Upper lobe of left lung (tissue), 6 donors: ENCODE measurements around the gene ZMIZ2. TPM values are rescaled to one million over a fixed set of nuclear protein-coding genes. Genes with fewer than 3 reads are reported as not detected.

Experiments used
- ATAC-seq, 2 donors: fragments of 200-7000 bp; cut with Tn5 transposase; one replicate each; pipeline ENCODE4 v1.9.1; 2022; ENCODE audit warnings: mild to moderate bottlenecking in 2 of 2, moderate library complexity in 2 of 2; ENCODE audit not compliant: low FRiP score in 2 of 2
- DNase-seq, 2 donors: peaks; one replicate each; pipeline ENCODE4 v3.0.0-alpha.2; 2019 to 2020
- H3K27ac ChIP-seq, 4 donors: fragments of 200-600 bp; sonication (generic); one replicate each; pipeline ENCODE4 v1.5.1; 2016 to 2019
- H3K27me3 ChIP-seq, 4 donors: fragments of 200-600 bp; sonication (generic); one replicate each; pipeline ENCODE4 v1.5.1; 2017 to 2019
- H3K36me3 ChIP-seq, 4 donors: fragments of 200-600 bp; sonication (generic); one replicate each; pipeline ENCODE4 v1.5.1; 2016 to 2019
- H3K4me1 ChIP-seq, 4 donors: fragments of 200-600 bp; sonication (generic); one replicate each; pipeline ENCODE4 v1.5.1; 2018 to 2019
- H3K4me3 ChIP-seq, 4 donors: fragments of 200-600 bp; sonication (generic); one replicate each; pipeline ENCODE4 v1.5.1; 2017 to 2019; ENCODE audit warnings: mild to moderate bottlenecking in 2 of 4, moderate library complexity in 1 of 4
- H3K9me3 ChIP-seq, 4 donors: fragments of 200-600 bp; sonication (generic); one replicate each; pipeline ENCODE4 v1.5.1; 2018 to 2019
- CTCF ChIP-seq, 6 experiments: fragments of 450-650 bp in 4 of 6; fragments of 200-600 bp in 2 of 6; sonication (generic) in 2 of 6; IDR thresholded peaks; one replicate each; pipeline ENCODE4 v1.5.1; 2016 to 2019; ENCODE audit warnings: antibody characterized with exemption in 6 of 6
- EP300 ChIP-seq, 4 donors: sonication (generic); formaldehyde crosslinking; IDR thresholded peaks; one replicate each; pipeline ENCODE4 v1.5.1; 2017; ENCODE audit warnings: antibody characterized with exemption in 4 of 4, control low read depth in 2 of 4
- POLR2A ChIP-seq, 4 donors: fragments of 450-650 bp; IDR thresholded peaks; one replicate each; pipeline ENCODE4 v1.5.1; 2016 to 2017; ENCODE audit warnings: antibody characterized with exemption in 4 of 4, mild to moderate bottlenecking in 2 of 4
- POLR2AphosphoS5 ChIP-seq, 2 donors: sonication (generic); formaldehyde crosslinking; IDR thresholded peaks; one replicate each; pipeline ENCODE4 v1.5.1; 2017; ENCODE audit warnings: antibody characterized with exemption in 2 of 2
- WGBS, 2 donors: methylation state at CpG; one replicate each; pipeline ENCODE4 v1.1.5; 2017 to 2018; 5-methylcytosine and 5-hydroxymethylcytosine counted together
- total RNA-seq, 6 donors: library from RNA; depleted of rRNA in 4 of 6; stranded (reverse); fragments of >200 nt in 4 of 6; gene quantifications; one replicate each; pipeline versions ENCODE4 v1.1.0 to v1.2.1, GENCODE V29; 2016 to 2021
- donor health status: DM: no; HTN: no; CAD: no; lungs with moderate emphysema.
- donor health status: DM: no; HTN: yes; CAD: no; lungs with severe emphysema.

Gene ZMIZ2
- total RNA-seq, 6 donors from 2014 or later = 27.0 to 161 (median 85.7) TPM

- H3K27me3 ChIP-seq = no peaks in the 10 kb centered on the region
- no peak for TF ChIP-seq POLR2AphosphoS5 (IDR thresholded peaks at IDR 0.05)
- no peak for TF ChIP-seq EP300 (IDR thresholded peaks at IDR 0.05)
- TF ChIP-seq POLR2A (IDR thresholded peaks at IDR 0.05) = no peak
- TF ChIP-seq CTCF (IDR thresholded peaks at IDR 0.05) = no peak
- H3K4me1 ChIP-seq = peaks cover 0 to 5% (median 0%) of the 10 kb centered on the region in 4 donors
- WGBS, 2 donors = 100% methylated on average over 2 of the region's 2 CpGs
- no peak overlapping the region for H3K4me3 ChIP-seq
- DNase-seq (no peak), ATAC-seq (no peak)
- no peak overlapping the region for H3K27ac ChIP-seq
- no peaks in the 10 kb centered on the region for H3K36me3 ChIP-seq
- H3K9me3 ChIP-seq = no peaks in the 10 kb centered on the region
These were observed 8.6 kb upstream of the ZMIZ2 start for GRCh38 chr7:44740055-44740454.

GRCh38 chr7:44743750-44744149 is 4.9 kb upstream of the ZMIZ2 start:
- Histone ChIP-seq H3K27ac (peak overlapping the region in 3 of 4 donors; percentile 16 to 28 (median 28)), H3K9me3 (no peaks in the 10 kb centered on the region), H3K4me1 (peaks cover 6 to 13% (median 7%) of the 10 kb centered on the region in 4 donors), H3K36me3 (no peaks in the 10 kb centered on the region), H3K4me3 (no peak overlapping the region), H3K27me3 (no peaks in the 10 kb centered on the region)
- 45 to 62% methylated on average over 1 of the region's 1 CpG for WGBS, 2 donors
- TF ChIP-seq EP300 (IDR thresholded peaks at IDR 0.05) (no peak), CTCF (IDR thresholded peaks at IDR 0.05) (no peak), POLR2AphosphoS5 (IDR thresholded peaks at IDR 0.05) (no peak), POLR2A (IDR thresholded peaks at IDR 0.05) (no peak)
- ATAC-seq = no peak
- DNase-seq = no peak

- no peak for TF ChIP-seq CTCF (IDR thresholded peaks at IDR 0.05)
- H3K36me3 ChIP-seq = peaks cover 0 to 4% (median 1%) of the 10 kb centered on the region in 4 donors
- DNase-seq (peak in 1 of 2 donors; percentile 75), ATAC-seq (no peak)
- 1 to 4% methylated on average over 6 to 21 of the region's 60 CpGs for WGBS, 2 donors
- peak overlapping the region; percentile 67 to 99 (median 96) for H3K4me3 ChIP-seq
- no peaks in the 10 kb centered on the region for H3K9me3 ChIP-seq
- no peaks in the 10 kb centered on the region for H3K27me3 ChIP-seq
- peak overlapping the region; percentile 95 to 98 (median 97) for H3K27ac ChIP-seq
- peaks cover 36 to 48% (median 40%) of the 10 kb centered on the region in 4 donors for H3K4me1 ChIP-seq
These were observed 493 bp downstream of the ZMIZ2 start for GRCh38 chr7:44748948-44749731.

- peak overlapping the region in 3 of 4 donors; percentile 67 to 99 (median 94) for H3K4me3 ChIP-seq
- WGBS, 2 donors = 86 to 100% methylated on average over 2 of the region's 2 CpGs
- H3K27ac ChIP-seq = peak overlapping the region in 2 of 4 donors; percentile 95 to 97
These were observed 1.3 kb downstream of the ZMIZ2 start for GRCh38 chr7:44749992-44750391.

More at GRCh38 chr7:44749992-44750391, 1.3 kb downstream of the ZMIZ2 start:
- no peak for DNase-seq
- H3K4me1 ChIP-seq = peaks cover 41 to 57% (median 45%) of the 10 kb centered on the region in 4 donors
- no peak for TF ChIP-seq POLR2A (IDR thresholded peaks at IDR 0.05)
- TF ChIP-seq EP300 (IDR thresholded peaks at IDR 0.05) = no peak
- TF ChIP-seq CTCF (IDR thresholded peaks at IDR 0.05) = no peak
- TF ChIP-seq POLR2AphosphoS5 (IDR thresholded peaks at IDR 0.05) = no peak
- H3K9me3 ChIP-seq = no peaks in the 10 kb centered on the region
- no peaks in the 10 kb centered on the region for H3K27me3 ChIP-seq
- peaks cover 0 to 4% (median 1%) of the 10 kb centered on the region in 4 donors for H3K36me3 ChIP-seq
- no peak for ATAC-seq
